C1 segment of cervical spinal cord (tissue), 14 donors: Measurements from ENCODE around the gene SUSD6.
"Not testable (repeated sequence)": the region's sequence is repeated elsewhere in the genome, so short reads cannot be mapped to it uniquely, and the experiment has no call there.

Source experiments
- DNase-seq, 14 donors: peaks; one replicate each; lab custom pipeline; 2025; lab: John Stamatoyannopoulos, UW

The SUSD6 gene

GRCh38 chr14:69711477-69711876 lies 100.1 kb downstream of the SUSD6 start:
- peak in 1 of 14 donors; percentile 35 for DNase-seq

GRCh38 chr14:69711881-69712560 lies 100.6 kb downstream of the SUSD6 start:
- DNase-seq = peak in 11 of 14 donors; percentile 32 to 92 (median 57)

DNA sequence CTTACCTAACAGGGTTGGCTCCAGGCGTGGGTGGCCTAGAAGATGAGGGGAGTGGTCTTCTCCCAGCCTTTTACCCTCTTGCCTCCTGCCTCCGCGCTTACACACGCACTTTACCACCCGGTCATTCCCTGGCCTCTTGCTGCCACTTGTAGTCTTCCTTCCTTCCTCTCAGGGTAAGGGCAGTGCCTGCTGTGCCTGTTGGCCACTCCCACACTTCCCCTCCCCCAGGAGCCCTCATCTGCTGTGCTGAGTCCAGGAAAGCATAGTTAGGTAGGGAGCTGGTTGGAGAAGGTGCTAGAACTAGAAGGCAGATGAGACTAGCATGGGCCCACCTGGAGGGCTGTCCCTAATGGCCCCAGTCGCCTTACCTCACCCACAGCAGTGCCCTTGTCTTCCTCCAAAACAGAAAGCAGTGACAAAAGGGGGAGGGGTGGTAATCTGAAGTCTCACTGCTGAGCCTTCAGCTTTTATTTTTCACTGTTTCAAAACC lies 101.2 kb downstream of the SUSD6 start:
- peak in 4 of 14 donors; percentile 16 to 32 (median 24) for DNase-seq

DNA sequence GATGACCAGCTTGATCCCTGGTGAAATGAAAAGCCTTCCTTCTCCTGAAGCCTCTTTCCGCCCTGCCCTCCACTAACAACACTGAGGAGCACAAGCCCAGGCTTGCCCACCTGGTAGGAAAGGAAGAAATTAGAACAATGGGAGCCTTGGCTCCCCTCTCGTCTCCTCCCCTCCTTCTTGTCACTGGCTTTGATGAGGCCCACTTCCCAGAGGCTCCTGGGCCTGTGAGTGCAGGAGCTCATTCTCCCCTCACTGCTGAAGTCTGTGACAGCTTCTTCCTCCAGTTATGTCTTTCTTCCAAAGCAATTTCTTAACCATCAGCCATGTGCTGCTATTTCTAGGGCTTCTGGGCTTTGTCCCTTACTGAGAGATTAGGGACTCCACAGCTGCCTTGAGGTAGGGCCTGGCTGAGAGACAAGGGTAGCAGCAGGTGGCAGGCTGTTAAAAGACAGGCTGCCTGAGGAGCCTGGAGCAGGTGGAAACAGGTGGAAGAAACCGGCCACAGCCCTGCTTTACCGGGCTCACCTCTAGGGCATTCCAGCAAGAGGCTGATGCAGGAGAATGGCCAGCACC lies 101.9 kb downstream of the SUSD6 start:
- DNase-seq = peak in 1 of 14 donors; percentile 58

DNA sequence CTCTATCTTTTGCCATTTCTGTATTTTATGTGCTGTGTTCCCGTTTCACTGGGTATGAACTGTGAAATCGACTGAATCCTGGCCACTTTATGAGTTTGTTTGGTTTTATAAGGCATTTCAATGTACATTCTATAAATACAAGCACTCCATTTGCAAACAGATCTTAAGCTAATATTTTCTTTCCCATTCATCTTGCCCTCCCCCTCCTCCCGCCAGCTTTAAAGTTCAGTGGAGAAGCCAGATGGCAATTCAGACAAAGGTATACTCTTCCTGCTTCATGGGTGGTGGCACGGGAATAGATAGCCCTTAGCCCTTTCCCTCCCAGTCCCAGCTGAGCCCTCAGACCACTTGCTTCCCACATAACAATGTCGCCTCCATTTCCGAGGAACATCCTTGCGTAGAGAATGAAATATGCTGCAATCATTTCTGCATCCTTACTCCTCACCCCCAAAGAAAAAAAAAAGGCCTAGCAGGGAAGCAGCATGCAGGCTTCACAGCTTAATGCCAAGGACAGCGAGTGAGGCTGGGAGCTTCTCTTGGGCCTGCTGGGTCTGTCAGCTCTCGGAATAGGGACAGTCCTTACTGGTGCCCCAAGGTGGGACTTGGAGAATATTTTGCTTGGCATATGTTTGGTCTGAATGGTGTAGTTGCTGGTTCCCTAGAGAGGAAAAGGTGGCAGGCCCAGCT lies 102.7 kb downstream of the SUSD6 start:
- no peak for DNase-seq

DNA sequence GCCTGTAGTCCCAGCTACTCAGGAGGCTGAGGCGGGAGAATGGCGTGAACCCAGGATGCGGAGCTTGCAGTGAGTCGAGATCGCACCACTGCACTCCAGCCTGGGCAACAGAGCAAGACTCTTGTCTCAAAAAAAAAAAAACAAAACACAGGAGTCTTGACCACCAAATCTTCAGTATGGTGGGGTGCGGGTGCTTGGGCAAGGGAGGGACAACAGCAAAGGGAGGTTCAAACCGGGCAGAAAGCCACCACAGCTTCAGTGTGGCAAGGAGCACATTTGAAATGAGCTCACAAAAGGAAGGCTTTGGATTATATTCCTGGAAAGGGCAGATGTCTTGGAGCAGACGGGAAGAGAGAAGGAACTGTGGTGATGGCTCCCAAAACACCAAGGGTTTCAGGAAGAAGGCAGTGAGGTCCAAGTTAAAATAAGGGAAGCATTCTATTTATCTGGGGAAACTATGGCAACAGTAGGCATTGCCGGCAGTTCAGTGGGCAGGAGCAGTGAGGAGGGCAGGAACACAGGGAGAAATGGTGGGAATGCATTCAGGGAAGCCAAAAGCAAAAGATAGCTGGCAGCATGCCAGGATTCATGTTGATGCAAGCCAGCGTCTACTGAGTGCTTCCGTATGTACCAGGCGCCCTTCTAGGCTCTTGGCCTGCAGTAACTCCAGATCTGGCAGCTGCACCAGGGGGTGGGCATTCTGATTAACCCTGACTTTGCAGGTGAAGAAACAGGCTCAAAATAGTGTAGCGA lies 104.5 kb downstream of the SUSD6 start:
- DNase-seq = peak in 10 of 14 donors; percentile 43 to 93 (median 60)

- DNase-seq = peak in 1 of 14 donors; percentile 64
These were observed 105.2 kb downstream of the SUSD6 start for GRCh38 chr14:69716478-69717187.

DNA sequence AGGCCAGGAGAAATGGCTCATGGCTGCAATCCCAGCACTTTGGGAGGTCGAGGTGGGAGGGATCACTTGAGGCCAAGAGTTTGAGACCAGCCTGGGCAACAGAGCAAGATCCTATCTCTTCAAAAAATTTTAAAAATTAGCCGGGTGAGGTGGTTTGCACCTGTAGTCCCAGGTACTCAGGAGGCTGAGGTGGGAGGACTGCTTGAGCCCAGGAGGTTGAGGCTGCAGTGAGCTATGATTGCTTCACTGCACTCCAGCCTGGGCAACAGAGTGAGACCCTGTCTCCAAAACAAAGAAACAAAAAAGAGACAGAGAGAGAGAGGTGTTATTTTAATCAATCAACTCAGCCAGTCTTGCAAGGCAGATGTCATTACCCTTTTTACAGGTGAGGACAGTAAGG lies 107.2 kb downstream of the SUSD6 start:
- DNase-seq = not testable (repeated sequence)

GRCh38 chr14:69719501-69719951 lies 108.1 kb downstream of the SUSD6 start:
- DNase-seq = peak in 3 of 14 donors; percentile 14 to 51 (median 29)

DNA sequence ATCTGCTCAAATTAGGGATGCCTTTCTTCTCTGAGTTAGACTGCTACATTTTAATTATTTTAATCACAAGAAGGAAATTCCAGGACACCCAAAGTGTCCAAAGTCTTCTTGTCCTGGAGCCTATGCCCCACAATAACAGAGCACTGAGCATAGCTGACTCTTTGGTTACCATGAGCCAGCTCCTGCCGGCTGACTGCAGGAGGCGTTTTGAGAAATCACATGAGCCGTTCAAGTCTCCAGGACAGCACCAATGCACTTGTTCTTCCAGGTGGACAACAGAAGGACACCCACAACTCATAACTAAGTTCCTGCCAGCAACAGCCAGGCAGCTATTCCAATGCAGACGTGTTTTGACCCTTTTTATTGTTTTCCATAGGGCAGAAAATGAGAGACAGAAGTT lies 109.5 kb downstream of the SUSD6 start:
- peak in 2 of 14 donors; percentile 34 to 65 for DNase-seq

- DNase-seq = peak; percentile 32 to 86 (median 72)
These were observed 115.5 kb downstream of the SUSD6 start for GRCh38 chr14:69726761-69727511.

- DNase-seq = no peak
These were observed 116.5 kb downstream of the SUSD6 start for GRCh38 chr14:69727860-69728259.

DNA sequence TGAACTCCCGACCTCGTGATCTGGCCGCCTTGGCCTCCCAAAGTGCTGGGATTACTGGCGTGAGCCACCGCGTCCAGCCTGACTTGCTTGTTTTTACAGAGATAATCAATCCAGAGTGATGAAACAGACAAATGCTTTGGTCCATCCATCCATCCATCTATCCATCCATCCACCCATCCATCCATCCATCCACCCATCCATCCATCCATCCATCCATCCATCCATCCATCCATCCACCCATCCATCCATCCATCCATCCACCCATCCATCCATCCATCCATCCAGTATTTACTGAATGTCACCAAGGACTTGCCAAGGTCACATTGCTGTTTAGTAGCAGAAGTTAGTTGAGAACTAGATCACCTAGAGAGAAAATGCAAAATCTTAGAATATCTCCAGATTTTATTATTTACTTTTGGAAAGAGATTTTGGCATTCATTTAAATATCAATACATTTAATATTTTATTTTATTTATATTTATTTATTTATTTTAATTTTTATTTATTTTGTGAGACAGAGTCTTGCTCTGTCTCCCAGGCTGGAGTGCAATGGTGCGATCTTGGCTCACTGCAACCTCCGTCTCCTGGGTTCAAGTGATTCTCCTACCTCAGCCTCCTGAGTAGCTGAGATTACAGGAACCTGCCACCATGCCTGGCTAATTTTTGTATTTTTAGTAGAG lies 120.7 kb downstream of the SUSD6 start:
- not testable (repeated sequence) for DNase-seq

DNA sequence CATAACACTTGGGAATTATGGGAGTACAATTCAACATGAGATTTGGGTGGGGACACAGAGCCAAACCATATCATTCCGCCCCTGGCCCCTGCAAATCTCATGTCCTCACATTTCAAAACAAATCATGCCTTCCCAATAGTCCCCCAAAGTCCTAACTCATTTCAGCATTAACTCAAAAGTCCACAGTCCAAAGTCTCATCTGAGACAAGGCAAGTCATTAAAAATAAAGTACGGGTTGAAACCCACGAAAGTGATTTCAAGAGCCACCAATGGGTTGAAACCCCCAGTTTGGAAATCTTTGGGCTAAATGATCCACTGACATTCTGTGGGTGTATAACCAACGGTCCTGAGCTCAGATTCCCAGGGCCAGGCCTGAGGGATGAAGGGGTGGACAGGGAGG lies 125.0 kb downstream of the SUSD6 start:
- DNase-seq = not testable (repeated sequence)

DNA sequence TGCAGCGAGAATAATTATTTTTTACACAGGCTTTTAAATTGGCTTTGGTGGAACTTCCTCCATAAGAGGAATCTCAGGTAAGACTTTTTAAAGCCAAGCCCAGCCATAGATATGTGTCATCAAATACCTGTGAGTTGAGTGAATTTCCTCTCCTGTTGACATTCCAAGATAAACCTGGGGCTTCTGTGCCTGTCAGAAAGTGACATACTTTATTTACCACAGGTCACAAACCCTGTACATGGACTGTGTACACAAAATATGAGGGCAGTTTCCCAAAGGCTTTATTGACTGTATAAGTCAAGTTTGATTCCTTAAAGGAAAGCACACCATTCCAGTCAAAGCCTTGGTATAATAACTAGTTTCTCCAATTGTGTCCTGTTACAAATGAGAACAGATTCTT lies 129.7 kb downstream of the SUSD6 start:
- no peak for DNase-seq

- DNase-seq = no peak
These were observed 138.6 kb downstream of the SUSD6 start for GRCh38 chr14:69749956-69750355.

DNA sequence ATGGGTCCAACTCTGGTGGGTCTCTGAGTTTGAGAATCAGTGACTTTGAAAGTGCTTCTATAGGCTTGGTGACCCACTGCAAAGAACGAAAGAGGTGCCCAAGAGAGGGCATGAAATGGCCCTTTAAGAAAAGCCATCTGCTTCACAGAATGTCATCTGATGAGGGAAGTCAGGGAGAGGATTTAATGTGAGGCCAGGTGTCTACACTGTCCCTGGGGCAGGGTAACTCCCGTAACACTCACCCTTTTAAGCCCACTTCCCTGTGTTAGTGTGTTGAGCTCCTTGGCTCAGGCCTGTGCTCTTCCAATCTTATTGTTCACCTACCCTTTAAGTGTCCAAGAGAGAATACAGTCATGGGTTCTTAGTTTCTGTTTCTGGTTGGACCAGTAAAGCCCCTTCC lies 139.1 kb downstream of the SUSD6 start:
- no peak for DNase-seq

DNA sequence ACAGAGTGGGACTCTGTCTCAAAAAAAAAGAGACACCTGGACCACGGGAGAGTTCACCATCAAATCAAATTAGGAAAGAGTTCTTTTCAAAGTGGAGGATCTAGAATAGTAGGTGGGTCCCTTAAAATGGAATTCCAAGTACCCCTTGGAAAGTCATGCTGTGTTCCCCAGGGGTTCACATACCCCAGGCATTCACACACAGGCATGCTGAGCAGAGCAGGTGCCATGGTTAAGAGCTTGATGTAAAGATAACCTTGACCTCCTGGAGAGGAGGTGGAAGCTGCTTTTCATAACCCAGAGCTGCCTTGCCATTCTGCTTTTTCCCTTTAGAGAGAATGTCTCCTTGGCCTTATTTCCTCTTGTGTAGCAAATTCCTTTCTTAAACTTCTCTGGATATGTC lies 141.4 kb downstream of the SUSD6 start:
- DNase-seq = no peak

DNA sequence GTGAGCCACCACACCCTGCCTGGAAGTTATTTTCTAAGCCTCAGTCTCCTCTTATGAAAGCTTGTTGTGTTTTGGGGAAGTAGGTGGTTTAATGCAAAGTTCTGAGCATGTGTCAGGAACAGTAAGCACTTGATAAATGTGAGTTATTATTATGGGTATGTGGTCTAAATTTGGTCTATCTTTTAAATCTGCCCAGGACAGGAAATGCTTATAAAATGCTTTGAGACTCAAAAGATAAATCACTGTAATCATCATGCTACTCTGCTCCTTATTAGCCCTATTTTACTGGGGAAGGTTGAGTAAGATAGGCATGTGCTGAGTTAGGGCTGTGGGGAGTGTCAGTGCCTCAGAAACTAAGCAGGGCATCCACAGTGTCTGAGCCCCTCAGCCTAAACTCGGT lies 142.5 kb downstream of the SUSD6 start:
- DNase-seq = no peak

DNA sequence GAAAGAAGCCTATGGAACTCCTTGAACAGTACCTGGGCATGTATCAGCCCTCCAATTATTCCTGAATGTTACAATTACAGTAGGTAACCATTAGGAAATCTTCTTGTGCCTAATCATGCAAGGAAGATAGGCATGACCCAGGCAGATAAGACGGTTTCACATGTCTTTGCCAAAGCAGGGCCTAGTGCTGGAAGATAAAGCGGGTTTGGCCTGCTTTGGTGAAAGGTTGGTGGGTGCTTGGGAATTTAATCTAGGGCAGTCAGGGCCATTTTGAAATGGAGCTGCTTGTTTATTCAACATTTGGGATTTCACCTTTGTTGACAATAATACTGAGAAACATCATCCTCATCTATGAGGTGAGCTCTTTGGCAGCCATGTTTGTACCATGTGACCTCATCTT lies 143.1 kb downstream of the SUSD6 start:
- no peak for DNase-seq
